ENCODE results near the gene CD47.

Gene CD47

GRCh38 chr3:108117241-108117775 is 26.5 kb upstream of the CD47 start:
- no peak for DNase-seq (ENCODE audit: low spot score)

GRCh38 chr3:108114423-108115065 is 23.7 kb upstream of the CD47 start:
- no peak for DNase-seq (ENCODE audit: low spot score)

GRCh38 chr3:108113975-108114374 is 23.1 kb upstream of the CD47 start:
- no peak for DNase-seq (ENCODE audit: low spot score)

DNA sequence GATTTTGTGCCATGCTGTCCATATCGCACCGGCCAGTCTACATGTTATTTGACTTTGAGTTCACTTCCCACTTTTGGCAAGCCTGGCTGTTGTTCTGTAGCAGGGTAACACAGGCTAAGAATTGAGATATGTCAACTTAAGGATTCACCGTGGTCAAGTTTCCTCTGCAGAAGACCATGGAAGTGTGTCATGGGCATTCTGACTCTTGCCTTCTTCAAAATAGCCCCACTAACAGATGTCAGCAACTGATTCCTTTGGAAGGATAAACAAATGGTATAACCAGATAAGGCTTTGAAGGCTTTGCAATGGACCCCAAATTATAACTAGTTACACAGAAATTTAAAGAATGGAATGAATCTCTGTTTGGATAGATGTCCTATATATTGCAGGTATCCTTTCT is 20.1 kb upstream of the CD47 start:
- no peak for DNase-seq (ENCODE audit: low spot score)

GRCh38 chr3:108108416-108108815 is 17.6 kb upstream of the CD47 start:
- DNase-seq (ENCODE audit: low spot score) = no peak

DNA sequence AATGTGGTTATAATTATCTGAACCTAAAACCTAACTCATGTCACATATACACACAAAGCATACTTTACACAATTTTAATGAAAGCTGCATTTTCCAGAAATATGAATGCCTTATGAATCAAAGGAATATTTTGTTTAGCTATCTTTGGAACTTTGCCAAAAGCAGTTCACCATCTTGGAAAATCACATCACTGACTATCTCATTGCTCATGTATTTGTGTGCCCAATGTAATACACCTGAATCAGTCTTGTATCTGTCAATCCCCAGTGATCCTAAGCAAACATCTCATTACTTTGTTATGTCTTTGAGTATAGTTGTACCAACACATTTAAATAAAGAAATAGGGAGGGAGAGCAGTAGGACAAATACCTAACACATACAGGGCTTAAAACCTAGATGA is 15.6 kb upstream of the CD47 start:
- no peak for DNase-seq (ENCODE audit: low spot score)

DNA sequence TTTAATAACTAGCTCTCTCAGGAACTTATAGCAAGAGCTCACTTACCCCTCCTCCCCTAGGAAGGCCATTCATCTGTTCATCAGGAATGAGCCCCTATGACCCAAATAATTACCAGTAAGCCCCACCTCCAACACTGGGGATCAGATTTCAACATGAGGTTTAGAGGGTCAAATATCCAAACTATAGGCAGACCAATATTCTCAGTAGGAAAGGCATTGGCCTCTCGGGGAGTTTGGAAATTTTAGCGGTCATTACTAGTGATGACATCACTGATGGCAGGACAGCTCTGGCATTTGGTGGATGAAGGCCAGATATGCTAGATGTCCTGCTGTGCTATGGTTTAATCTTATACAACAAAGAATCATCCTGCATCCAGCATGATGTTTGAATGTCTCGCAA is 15.2 kb upstream of the CD47 start:
- no peak for DNase-seq (ENCODE audit: low spot score)

DNA sequence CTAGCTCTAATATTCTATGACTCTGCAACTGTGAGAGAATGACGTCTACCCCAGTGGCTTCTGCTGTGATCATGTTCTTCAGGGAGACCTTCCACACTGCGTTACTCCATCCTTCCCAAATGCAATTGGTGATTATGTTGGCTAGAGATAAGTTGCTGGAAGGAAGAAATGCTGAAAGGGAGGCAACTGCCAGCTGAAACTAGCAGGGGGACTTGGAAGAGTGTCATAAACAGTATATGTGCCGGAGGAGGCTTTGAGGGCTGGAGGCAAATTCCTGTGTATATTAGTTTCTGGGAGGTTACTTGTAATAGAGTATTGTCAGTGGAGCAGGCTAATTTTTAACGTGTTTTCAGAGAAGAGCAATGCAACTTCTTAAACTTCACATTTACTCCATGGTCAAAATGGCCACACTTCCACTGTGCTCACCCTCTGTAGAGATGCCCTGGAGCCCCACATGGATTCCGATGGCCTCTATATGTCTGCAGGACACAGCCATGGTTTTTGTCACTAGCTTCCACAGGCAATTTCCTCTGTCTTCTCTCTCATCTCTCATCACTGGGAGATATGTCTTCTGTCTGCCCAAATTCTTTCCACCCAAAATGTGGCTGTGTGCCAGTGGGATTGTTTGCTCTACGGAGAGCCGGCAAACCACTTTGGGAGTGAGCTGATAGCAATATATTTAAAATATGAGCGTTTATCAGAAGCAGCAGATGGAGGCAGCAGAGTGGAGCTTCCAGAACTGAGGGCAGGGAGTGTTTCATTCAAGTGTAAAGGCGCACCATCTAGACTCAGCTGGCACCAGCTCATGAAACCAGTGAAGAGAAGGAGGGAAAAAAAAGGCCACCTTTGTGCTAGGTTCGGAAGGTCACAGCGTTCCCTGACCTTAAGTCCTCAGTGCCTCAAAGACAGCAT is 13.3 kb upstream of the CD47 start:
- DNase-seq (ENCODE audit: low spot score) = no peak

- DNase-seq (ENCODE audit: low spot score) = no peak
These were observed 12.4 kb upstream of the CD47 start for GRCh38 chr3:108103040-108103751.

DNA sequence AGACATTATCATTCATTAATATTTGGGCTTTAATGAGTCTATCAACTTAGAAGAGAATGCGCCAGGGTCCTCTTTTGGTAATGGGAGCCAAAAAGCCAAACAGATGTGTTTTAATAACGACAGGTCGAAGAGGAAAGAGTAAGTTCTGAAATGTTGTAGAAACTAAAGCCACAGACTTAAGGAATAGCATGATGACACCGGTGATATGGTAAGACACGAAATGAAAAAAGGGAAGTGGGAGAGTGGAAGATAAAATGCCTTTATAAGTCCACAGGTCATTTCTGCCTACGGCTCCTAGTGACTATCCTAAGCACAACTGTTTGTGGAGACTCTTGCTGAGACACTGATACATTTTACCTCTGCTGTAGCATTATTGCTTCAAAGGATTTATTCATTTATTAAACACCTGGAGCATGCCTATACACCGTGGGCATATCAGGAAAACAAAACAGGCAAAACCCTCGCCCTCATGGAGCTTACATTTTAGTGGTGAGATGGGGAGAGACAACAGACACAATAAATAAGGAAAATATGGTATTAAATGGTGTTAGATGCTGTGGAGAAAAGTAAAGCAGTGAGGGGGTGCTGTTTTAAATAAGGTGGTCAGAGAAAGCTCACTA is 11.7 kb upstream of the CD47 start:
- DNase-seq (ENCODE audit: low spot score) = no peak

GRCh38 chr3:108100906-108101660 is 10.3 kb upstream of the CD47 start:
- peak; percentile 36 for DNase-seq (ENCODE audit: low spot score)

- no peak for DNase-seq (ENCODE audit: low spot score)
These were observed 9.0 kb upstream of the CD47 start for GRCh38 chr3:108099679-108100428.

GRCh38 chr3:108099244-108099643 is 8.4 kb upstream of the CD47 start:
- DNase-seq (ENCODE audit: low spot score) = no peak

DNA sequence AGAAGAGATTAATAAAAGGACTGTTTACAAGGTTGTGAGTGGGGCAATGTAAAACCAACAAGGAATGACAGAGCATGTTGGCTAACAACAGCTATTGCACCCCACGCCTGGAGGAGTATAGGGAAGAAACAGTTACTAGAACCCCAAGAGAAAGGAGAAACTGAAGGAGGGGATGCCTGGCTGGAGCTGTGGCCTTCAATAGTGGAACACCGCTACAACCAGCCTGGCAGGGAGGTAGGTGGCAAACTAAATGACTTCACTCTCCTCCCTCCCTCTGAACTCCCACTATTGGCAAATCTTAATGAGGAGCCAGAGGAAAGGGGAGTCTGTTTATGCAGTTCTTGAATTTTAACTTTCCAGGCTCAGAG is 7.2 kb upstream of the CD47 start:
- no peak for DNase-seq (ENCODE audit: low spot score)

DNA sequence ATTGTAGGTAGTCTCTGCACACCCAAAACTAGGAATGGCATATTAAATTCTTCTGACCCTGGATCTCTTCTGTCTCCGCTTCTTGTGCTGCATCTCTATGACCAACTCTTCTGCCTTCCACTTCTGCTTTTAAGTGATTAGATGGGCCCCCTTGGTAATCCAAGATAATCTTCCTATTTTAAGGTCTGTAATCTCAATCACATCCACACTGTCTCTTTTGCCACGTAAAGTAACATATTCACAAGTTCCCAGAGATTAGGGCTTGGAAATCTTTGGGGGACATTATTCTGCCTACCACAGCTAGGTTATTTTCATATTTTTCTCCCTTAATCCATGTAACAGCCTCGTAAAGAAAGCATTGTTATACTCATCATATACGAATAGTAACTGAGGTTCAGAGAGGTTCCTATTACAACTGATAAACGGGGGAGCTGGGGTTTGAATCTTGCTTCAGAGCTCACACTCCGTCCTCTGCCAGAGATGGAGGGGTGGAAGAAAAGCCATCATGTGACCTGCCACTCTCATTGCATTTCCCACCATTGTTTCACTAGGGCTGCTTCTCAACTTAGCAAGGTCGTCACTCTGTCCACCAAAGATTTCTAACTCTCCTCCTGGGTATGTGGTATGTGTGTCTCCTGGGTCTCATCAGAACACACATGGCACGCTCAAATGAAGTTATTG is 6.6 kb upstream of the CD47 start:
- no peak for DNase-seq (ENCODE audit: low spot score)

GRCh38 chr3:108096532-108097321 is 5.9 kb upstream of the CD47 start:
- no peak for DNase-seq (ENCODE audit: low spot score)

DNA sequence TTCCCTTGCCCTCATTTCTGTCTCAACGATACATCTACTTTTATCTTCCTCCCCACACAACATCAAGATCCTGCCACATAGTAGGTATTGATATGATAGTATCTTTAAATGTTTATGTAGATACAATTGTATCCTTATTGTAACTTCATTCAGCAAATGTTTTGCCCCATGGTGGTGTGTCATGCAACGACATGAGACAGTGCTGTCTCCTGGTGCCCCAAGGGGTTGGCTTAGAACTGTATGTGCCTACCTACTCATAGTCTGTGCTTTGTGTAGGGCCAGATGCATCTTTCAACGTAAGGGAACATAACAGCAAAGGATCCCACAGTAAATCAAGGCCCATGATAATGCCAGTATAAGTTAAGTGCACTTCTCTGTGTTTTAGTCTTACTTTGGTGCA is 2.8 kb upstream of the CD47 start:
- DNase-seq (ENCODE audit: low spot score) = no peak

DNA sequence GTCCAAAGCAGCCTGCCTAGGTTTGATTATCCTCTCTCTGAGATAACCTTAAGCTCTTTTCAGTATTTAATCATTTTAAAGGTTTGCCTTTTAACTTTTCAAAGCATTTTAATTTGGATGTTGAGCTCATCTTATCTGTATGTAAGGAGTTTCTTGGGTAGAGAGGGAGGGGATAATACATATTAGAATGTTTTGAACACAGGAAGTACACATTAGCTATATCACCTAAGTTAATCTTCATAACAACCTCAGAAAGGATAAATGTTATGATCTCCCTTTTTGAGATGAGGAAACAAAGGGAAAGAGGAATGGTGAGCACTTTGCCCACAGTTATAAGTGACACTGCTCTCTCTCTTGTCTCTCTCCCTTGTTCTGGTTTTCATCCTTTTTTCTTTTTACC is 2.2 kb upstream of the CD47 start:
- no peak for DNase-seq (ENCODE audit: low spot score)

DNA sequence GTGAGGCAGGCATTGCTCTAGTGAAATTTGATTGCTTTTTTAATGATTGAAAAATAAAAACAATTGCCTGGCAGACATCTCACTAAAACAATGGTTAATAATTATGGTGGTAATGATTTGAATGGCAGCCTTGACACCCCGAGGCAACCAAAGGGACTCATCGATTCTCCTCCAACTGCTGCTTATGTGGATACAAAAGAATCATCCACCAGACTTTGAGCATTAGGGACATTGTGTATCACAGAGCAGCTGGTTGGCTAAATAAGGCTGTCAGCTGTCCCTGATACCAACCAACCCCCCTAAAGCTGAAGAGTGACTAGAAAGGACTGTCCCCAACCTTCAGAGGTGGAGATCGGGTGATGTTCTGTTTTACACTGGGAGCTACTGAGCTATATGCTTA is 1.7 kb upstream of the CD47 start:
- no peak for DNase-seq (ENCODE audit: low spot score)
